Daoy (cell line): ENCODE measurements around the gene PSTPIP2. TPM values are rescaled to one million over a fixed set of nuclear protein-coding genes. Genes with fewer than 3 reads are reported as not detected.
A peak's percentile ranks its signal among the peaks of the same experiment; 100 is the strongest.
"Not testable (repeated sequence)": the region's sequence is repeated elsewhere in the genome, so short reads cannot be mapped to it uniquely, and the experiment has no call there.

Experiments used
- DNase-seq: peaks from one replicate; pipeline ENCODE4 v3.0.0-alpha.2; 2015; ENCODE audit warnings: low read depth
- total RNA-seq: library from RNA; depleted of rRNA; stranded (reverse); fragments of >200 nt; shearing (Covaris generic); gene quantifications from 2 replicates; pipeline ENCODE4 v1.2.3, GENCODE V29; 2014

The PSTPIP2 gene
- total RNA-seq, 1 experiment from 2014 or later = 0.69 TPM

DNA sequence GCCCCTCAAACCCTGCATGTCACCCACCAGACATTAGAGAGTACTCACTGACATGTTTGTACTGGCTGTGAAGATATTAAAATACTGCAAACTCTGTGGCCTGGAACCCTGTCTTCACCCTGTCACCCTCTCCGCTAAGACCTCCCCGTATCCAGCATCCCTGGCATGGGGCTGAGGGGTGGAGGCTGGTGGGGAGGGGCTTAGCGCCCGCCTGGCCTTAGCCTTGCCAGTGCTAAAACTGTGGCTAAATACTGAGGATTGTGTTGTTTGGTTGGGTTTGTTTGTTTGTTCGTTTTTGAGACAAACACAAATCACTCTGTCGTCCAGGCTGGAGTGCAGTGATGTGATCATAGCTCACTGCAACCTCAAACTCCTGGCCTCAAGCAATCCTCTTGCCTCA is 1.8 kb downstream of the PSTPIP2 start:
- DNase-seq = no peak

DNA sequence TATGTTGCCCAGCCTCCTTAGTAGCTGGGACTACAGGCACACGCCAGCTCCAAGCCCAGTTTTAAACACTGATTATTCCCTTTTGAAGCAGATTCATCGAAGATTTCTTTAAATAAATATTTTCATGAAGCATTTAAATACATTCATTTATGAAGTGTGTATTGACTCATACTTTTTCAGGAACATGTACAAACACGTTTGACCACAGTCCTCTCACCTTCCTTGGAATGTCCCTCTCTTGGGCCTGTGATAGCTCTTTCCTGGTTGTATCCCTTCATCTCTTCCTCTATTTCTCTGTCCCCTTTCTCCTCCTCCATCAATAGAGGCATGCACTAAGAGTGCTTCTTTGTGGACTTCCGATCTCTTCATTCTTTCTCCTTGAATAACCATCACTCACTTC is 2.5 kb downstream of the PSTPIP2 start:
- no peak for DNase-seq

DNA sequence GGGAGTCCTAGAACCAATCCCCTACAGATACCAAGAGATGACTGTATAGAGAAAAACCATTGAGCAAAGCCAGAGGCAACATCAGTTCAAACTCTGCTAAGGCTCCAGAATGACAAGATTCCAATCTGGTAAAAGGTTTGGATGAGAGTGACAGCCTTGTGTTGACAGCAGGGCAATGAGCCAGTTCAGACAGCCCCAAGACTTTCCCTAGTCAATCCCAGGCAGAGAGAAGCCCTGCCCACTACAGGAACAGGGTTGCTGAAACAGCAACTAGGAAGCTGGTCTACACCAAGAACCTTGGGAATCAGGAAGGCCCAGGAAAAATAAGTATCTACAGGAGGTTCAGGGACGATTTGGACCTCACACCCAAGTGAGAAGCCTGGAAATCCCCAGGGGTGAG is 3.3 kb downstream of the PSTPIP2 start:
- DNase-seq = no peak

DNA sequence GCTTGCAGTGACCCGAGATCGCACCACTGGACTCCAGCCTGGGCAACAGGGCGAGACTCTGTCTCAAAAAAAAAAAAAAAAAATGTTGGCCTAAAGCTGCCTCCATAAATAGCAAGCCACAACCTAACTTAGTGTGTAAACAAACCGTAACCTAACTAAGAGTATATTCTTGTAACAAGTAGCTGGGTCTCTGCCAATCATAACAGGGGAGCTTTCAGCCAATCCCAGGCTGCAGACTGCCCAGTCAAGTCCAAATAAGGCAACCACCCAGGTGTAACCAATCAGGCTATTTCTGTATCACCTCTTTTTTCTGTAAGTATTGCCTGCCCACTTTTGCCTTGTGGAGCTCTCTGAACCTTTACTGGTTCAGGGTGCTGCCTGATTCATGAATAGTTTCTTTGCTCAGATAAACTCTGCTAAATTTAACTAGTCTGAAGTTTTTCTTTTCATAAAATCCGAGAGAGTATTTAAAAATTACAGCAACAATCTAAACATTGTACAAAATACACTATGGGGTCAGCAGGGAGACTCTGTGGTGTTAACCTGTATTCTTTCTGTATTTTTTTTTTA is 4.5 kb downstream of the PSTPIP2 start:
- DNase-seq = no peak

DNA sequence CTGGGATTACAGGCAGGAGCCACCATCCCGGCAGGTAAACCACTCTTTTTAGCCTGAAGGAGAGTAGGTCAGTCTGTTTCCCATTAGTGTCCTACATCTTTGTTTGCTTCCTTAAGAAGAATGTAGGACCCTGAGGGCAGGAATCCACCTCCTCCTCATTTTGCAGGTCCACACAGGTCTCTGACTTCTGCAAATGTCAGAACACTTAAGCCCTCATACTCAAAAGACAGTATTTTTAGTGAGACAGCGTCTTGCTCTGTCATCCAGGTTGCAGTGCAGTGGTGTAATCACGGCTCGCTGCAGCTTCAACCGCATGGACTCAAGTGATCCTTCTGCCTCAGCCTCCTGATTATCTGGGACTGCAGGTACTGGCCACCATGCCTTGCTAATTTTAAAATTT is 9.3 kb downstream of the PSTPIP2 start:
- DNase-seq = no peak

DNA sequence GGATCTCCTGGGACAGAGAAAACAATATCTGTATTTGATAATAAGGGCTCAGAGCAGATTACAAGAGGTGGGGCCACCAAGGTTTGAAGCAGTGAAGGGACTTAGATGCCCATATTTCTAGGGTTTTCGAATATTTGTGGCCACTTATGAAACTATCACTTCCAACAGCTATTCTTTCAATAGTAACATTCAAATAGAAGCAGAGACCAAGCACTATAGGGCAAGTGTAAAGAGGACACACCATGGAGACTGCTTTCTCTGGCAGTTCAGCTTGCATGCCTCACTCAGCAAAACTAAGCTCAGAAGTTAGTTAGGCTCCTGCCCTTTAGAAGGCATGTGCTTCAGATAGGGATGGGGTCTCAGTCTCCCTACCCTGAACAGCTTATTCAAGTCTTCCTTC is 10.3 kb downstream of the PSTPIP2 start:
- no peak for DNase-seq

DNA sequence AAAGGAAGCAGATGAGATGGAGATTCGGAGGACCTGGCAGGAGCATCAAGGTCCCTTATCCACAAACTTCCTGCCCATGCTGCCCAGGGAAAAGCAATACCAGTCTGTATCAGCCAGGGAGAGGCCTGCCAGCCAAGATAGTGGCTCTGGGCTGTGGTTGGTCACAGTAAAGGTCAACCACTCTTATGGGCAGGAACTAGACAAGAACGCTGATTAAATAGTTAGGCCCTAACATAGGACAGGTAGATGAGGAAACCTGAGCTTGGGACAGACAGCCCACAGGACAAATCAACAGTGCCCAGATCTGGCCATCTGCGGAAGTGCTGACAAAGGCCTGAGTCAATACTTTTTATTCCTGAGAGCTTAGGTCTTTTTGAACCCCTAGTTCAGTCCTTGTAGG is 10.7 kb downstream of the PSTPIP2 start:
- DNase-seq = no peak

DNA sequence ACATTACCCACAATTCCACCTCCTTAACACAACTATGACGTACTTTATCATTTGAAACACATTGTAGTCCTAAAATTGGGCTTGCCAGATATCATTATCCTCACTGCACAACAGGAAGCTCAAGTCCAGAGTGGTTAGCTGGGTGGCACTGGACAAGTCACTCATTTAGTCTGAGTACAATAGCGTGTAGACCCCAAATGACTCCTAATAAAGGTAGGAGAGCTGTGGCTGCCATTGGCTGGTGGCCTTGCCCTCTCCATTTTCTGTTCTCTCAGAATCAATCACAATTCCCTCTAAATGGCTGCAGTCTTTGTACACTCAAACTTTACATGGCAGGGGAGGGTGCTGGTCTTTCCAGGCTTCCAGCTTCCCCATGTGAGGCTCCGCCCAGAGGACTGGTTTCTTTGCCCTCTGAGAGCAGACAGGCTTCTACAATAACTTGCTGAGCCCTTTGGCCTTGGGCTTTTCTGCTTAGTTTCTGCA is 11.7 kb downstream of the PSTPIP2 start:
- DNase-seq = no peak

DNA sequence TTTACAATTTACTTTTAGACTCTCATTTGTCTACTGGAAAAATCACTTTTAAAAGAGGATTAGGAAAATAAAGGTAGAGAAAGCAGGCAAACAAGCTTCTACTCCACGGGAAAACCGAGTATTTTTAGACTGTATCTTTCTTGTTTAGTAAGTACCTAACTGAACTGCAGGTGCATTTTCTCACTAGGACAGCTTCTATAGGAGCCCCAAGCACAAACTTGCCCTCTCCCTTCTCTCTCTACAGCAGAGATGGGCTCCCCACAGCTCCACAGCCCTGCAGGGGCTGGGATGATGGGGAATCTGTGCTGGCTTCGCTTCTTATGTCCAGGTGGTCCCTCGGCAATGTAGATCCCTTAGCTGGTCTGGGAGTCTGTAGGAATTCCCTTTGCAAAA is 16.2 kb downstream of the PSTPIP2 start:
- no peak for DNase-seq

DNA sequence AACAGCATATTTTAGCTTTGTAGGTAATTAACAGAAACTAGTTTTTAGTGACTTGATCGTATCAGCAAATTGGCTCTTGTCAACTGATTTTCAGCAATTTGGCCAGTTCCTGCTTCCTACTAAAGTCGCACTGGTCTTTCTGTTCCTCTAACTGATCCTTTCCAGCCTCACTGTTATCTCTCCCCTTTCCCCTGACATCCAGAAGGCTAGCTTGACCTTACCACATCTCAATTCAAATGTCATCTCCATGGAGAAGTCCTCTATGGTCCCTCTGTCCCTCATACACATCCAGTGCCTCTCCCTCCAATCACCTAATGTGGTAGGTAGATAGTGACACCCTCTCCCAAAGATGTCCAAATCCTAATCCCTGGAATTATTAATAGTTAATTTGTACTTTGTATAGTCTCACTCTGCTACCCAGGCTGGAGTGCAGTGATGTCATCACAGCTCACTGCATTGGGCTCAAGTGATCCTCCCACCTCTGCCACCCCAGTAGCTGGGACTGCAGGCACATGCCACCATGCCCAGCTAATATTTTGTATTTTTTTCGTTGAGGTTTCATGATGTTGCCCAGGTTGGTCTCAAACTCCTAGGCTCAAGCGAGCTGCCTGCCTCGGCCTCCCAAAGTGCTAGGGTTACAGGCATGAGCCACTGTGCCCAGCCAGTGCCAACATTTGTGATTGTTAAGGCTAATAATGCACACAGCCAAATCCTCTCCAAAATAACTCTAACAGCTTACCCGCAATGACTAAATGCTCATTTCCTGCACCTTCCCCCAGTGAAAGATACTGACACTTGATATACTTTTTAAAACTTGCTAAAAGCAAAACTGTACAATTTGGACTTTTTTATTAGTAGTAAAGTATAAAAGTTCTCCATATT is 16.9 kb downstream of the PSTPIP2 start:
- DNase-seq = no peak

DNA sequence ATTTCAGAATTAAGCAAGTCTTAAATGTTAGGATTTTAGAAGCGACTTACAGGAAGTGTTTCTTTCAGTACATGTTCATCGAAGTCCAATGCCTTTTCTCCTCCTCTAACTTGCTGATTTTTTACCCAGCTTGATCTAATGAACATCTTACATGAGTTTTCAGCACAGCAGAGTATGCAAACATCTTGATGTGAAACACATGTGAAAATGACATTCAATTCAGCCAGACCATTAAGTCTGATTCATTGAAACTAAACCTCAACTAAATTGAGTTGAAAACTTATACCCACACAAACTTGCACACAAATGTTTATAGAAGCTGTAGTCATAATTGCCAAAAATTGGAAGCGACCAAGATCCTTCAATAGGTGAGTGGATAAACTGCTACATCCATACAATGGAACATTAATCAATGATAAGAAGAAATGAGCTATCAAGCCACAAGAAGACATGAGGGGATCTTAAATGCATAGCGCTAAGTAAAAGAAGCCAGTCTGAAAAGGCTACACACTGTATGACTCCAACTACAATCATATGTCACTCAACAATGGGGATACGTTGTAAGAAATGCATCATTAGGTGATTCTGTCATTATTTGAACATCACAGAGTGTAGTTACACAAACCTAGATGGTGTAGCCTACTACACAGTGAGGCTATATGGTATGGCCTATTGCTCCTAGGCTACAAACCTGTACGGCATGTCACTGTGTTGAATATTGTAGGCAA is 18.5 kb downstream of the PSTPIP2 start:
- DNase-seq = no peak

DNA sequence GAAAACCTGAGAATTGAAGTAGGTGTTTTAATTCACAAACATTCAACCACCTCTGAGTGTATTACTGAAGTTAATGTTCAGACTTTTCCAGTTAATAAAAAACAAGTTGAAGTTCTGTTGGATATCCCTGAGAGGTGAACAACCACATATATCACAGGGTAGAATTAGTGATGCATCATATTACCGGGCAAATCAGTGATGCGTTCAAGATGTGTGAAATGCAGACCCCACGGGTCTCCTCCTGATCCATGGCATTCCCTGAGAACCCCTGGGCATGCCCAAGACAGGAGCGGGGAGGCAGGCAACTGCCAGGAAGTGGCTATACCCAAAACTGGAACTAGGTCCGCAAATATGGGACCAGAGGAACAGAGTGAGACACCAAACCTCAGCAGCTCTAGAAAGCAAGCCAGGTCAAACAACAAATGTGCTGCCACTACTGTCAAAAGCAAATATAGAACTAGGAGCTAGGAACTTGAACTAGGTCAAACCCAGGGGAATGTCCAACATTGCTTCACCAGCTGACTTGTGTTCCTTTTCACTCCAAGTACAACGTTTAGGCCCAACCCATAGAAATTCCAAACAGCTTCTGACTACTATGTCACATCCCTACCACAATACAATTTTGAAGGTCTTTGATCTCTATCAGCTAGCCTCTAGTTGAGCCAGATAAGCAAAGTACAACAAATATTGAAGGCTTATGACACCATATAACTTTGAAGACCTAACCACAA is 20.2 kb downstream of the PSTPIP2 start:
- DNase-seq = no peak

DNA sequence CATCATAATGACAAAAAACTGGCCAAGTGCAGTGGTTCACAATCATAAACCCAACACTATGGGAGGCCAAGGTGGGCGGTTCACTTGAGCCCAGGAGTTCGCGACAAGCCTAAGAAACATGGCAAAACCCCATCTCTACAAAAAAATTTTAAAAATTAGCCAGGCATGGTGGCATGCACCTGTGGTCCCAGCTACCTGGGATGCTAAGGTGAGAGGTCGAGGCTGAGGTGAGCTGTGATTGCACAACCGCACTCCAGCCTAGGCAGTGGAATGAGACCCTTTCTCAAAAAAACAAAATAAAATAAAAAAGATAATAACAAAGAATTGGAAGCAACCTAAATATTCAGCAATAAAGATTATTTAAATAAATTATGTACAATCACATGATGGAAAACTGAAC is 21.8 kb downstream of the PSTPIP2 start:
- DNase-seq = no peak

DNA sequence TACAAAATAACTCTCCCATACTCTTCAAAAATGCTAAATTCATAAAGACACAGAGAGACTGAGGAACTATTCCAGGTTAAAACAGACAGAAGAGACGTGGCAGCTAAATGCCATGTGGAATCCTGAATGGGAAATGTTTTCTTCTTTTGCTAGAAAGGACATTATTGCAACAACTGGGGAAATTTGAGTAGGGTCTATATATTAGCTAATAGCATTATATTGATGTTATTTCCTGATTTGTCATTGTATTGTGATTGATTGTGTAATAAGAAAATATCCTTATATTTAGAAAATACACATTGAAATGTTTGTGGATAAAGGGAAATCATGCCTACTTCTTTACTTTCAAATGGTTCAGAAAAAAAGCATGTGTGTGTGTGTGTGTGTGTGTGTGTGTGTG is 23.4 kb downstream of the PSTPIP2 start:
- DNase-seq = no peak

DNA sequence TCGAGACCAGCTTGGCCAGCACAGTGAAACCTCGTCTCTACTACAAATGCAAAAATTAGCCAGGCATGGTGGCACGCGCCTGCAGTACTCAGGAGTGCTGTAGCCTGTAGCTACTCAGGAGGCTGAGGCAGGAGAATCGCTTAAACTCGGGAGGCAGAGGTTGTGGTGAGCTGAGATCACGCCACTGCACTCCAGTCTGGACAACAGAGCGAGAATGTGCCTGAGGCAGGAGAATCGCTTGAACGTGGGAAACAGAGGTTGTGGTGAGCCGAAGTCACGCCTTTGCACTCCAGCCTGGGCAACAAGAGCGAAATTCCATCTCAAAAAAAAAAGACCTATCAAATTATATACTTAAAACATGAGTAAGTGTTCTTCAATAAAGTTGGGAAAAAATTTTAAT is 24.7 kb downstream of the PSTPIP2 start:
- DNase-seq = not testable (repeated sequence)

DNA sequence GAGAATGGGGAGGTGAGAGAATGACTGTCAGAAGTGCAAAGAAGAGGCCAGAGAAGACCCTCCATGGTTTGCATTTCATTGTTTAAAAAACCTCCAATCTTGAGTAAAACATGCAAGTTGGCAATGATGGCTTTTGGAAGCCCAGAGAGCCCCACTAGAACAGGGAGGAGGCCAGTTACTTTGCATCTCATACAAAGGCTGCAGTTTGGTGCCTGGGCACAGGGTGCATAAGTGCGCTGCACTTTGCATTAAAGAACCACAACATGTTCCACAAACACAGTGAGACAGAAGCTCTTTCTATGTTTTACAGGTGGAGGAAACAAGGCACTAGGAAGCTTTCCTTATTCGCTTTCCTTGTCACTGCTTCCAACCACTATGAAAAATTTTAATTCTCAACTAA is 25.4 kb downstream of the PSTPIP2 start:
- DNase-seq = no peak

DNA sequence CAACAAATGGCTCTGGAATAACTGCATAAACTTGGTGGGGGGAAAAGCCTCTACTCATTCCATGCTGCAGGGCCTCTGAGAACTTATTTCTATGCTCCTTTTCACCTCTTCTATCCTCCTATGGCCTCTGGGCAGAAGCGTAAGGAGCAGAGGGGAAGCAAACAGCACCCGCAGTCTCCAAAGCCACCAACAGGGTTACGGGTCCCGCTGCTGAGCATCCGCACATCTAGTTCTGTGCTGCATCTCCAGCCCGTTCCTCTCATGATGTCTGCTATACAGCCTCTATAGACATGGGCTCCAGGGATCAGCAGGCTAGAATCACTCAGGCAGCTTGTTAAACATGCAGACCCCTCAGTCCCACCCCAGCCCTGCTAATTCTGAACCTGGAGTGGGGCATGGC is 25.9 kb downstream of the PSTPIP2 start:
- DNase-seq = no peak

DNA sequence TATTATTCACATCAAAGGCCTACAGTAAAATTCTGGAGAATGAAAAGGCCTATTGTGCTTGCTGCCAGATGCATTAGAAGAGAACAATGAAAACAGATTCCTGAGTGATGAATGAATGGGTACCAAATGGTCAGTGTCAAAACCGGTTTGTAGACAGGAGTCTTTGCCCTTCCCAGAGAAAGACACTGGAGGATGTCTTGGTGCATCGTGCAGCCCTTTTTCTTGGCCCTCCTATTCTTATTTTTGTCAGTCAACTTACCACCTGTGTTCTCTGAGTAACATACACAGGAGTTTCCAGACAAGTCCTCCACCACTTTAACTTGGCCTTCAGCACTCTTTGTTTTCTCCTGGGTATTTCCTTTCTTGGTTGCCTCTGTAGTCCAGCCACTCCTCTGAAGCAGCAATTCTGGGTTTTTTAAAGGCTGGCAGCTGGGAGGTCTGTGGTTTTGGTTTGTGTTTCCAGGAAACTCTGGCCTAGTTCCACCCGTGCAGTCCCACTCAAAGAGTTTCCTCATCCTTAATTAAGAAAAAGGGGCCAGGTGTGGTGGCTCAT is 29.4 kb downstream of the PSTPIP2 start:
- DNase-seq = peak; percentile 23

DNA sequence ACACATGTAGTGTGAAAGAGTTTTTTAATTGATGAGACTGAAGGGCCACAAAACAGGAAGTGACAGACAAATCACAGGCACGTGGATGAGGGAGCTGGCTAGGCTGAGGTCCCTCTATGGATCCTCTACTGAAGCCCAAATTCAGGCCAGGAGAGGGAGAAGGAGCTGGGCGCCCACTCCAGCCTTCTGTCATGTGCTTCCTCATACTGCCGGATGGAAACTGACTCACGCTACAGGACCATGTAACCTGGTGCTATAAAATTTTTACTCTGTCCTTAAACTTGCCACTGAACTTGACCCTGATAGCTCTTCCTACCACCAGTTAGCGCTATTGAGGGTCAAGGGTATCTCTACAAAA is 31.3 kb downstream of the PSTPIP2 start:
- no peak for DNase-seq

DNA sequence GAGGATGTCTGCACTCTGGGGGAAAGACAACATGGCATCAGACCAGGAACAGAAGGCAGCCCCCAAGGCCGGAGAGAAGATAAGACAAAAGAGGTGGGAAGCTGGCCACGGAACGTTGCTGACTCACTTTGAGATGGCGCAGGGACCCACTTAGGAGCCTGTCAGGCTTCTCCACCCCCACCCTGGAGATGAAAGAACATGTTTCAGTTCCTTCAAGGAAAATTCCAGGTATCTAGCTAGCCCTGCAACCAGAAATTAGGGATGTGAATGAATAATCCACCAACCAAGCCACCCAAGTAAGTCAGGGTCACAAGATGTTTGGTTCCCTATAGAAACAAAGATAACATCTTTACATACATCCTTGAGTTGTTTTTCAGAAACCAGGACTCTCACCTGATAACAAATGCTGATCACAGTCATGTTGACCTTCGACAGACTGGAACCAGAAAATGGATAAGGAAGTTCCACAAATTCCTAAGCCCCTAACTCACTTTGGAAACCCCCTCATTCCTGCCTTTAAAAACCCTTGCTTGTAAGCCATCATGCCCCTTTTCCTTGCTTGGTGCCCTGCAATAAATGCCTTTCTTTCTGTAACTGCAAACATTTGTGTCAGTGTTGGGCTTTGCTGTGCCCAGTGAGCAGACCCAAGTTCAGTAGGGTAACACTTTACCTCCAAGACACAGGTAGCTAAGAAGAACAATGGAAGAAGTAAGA is 31.9 kb downstream of the PSTPIP2 start:
- DNase-seq = no peak
